Coronary artery (tissue), 2 donors: ENCODE results near the gene PAN2.

Experiments used
- DNase-seq: peaks from one replicate; pipeline ENCODE4 v3.0.0-alpha.2; 2017; ENCODE audit warnings: low spot score
- H3K27ac ChIP-seq, 2 donors: fragments of 200-600 bp; sonication (generic); one replicate each; pipeline ENCODE4 v1.5.1; 2016 to 2019
- H3K4me3 ChIP-seq: fragments of 200-600 bp; sonication (generic); 2 replicates; pipeline ENCODE4 v1.5.1; 2016; ENCODE audit warnings: mild to moderate bottlenecking, moderate library complexity
- CTCF ChIP-seq: fragments of 200-600 bp; sonication (generic); IDR thresholded peaks from one replicate; pipeline ENCODE4 v1.5.1; 2019; ENCODE audit warnings: antibody characterized with exemption

PAN2 gene

GRCh38 chr12:56373515-56373914, 39.7 kb upstream of the PAN2 start:
- TF ChIP-seq CTCF, result no peak
- DNase-seq, result no peak
- Histone ChIP-seq H3K27ac (no peak overlapping the region), H3K4me3 (no peak overlapping the region)

- DNase-seq, result no peak
- H3K4me3 ChIP-seq, result no peak overlapping the region
- no peak for TF ChIP-seq CTCF
- H3K27ac ChIP-seq, result no peak overlapping the region
Measured at GRCh38 chr12:56366948-56367347, 33.1 kb upstream of the PAN2 start.

- no peak for DNase-seq
- H3K27ac ChIP-seq, result no peak within 1 kb of the TSS
- no peak for TF ChIP-seq CTCF
- no peak within 1 kb of the TSS for H3K4me3 ChIP-seq
Measured at GRCh38 chr12:56362130-56363059, 28.6 kb upstream of the PAN2 start, which contains the start of gene APOF. APOF (minus strand) TSS chr12:56362857; CDS start chr12:56362745, 112 bp downstream.

- Histone ChIP-seq H3K4me3 (no peak overlapping the region), H3K27ac (no peak overlapping the region)
- no peak for DNase-seq
- no peak for TF ChIP-seq CTCF
Measured at GRCh38 chr12:56361487-56362129, 27.8 kb upstream of the PAN2 start.

GRCh38 chr12:56359851-56360767, 26.3 kb upstream of the PAN2 start, which contains the start of gene STAT2:
STAT2 (minus strand) TSS chr12:56360107; CDS start chr12:56356571, 3,536 bp downstream.
- no peak for TF ChIP-seq CTCF
- peak; percentile 100 for DNase-seq
- H3K27ac ChIP-seq, result peak within 1 kb of the TSS; percentile 94 to 96
- peak within 1 kb of the TSS; percentile 78 for H3K4me3 ChIP-seq

- H3K27ac ChIP-seq, result peak overlapping the region; percentile 94 to 95
- TF ChIP-seq CTCF, result no peak
- DNase-seq, result no peak
- H3K4me3 ChIP-seq, result peak overlapping the region; percentile 78
Measured at GRCh38 chr12:56358836-56359532, 25.2 kb upstream of the PAN2 start.
